ENCODE results near the gene PDIA5. TPM values are rescaled to one million over a fixed set of nuclear protein-coding genes. Genes with fewer than 3 reads are reported as not detected.

The PDIA5 gene
- 10 to 100 TPM; 11.4 to 13.3 TPM for total RNA-seq

GRCh38 chr3:123066896-123067688 is at the start of gene PDIA5:
PDIA5 (plus strand) TSS chr3:123067025; CDS start chr3:123067165, 140 bp downstream.

GRCh38 chr3:123027292-123028232 is 39.3 kb upstream of the PDIA5 start, which contains the start of gene SEMA5B:
SEMA5B (minus strand) TSS chr3:123027763; CDS start chr3:122961263, 66,500 bp downstream.

GRCh38 chr3:123201557-123202427 is 135.0 kb downstream of the PDIA5 start, which contains the start of gene SEC22A:
SEC22A (plus strand) TSS chr3:123201943; CDS start chr3:123209218, 7,275 bp downstream.

Small RNA genes lying within 50 kb of the gene (microRNA-seq; reads per million reads assigned to microRNA genes)
- not detected for gene MIR7110 (ENCODE audit: borderline microRNAs expressed, borderline replicate concordance)

Other genes starting within 250 kb of the PDIA5 start
- gene SEMA5B, start 39.3 kb upstream of the PDIA5 start, total RNA-seq: not detected
- gene SEC22A, start 134.9 kb downstream of the PDIA5 start, total RNA-seq: 10 to 100 TPM; 14.9 to 19.0 TPM